ENCODE data around the gene SCN7A. TPM values are rescaled to one million over a fixed set of nuclear protein-coding genes. Genes with fewer than 3 reads are reported as not detected.

Gene SCN7A
- total RNA-seq, 2 experiments from 2014 or later, result not detected

- Histone ChIP-seq H3K4me1 (ENCODE audit: insufficient read depth, low read length, poor library complexity, severe bottlenecking) (no peaks in the 10 kb centered on the region), H3K9me2 (ENCODE audit: insufficient read depth, low read length) (no peaks in the 10 kb centered on the region), H3K36me3 (ENCODE audit: insufficient read depth, low read length) (no peaks in the 10 kb centered on the region), H3K79me2 (ENCODE audit: insufficient read depth, low read depth, low read length) (no peaks in the 10 kb centered on the region), H4K20me1 (ENCODE audit: insufficient read depth, low read length) (no peaks in the 10 kb centered on the region), H3K9me3 (ENCODE audit: low read length) (no peaks in the 10 kb centered on the region), H3K4me3 (ENCODE audit: low read depth, low read length, poor library complexity, severe bottlenecking) (no peak overlapping the region), H3K4me2 (ENCODE audit: low read length) (no peak overlapping the region), H2AFZ (ENCODE audit: low read length) (no peak overlapping the region), H3K27ac (ENCODE audit: low read depth, low read length, poor library complexity, severe bottlenecking) (no peak overlapping the region)
- TF ChIP-seq CTCF (conservative IDR thresholded peaks at IDR 0.05; ENCODE audit: low read length) (no peak), EZH2phosphoT487 (IDR thresholded peaks at IDR 0.05; ENCODE audit: borderline replicate concordance, low read depth, low read length) (no peak)
- DNase-seq (ENCODE audit: low spot score), result no peak
- ChIA-PET CTCF (ENCODE audit: unreplicated experiment) (no interaction called here), POLR2A (no interaction called here)
- BruUV-seq (replicated peaks), result no TSS peak
- intact Hi-C loops (cut with micrococcal nuclease; ENCODE audit: unreplicated experiment), result no loop called here
These were observed 118.8 kb downstream of the SCN7A start for GRCh38 chr2:166375195-166375735.

GRCh38 chr2:166373951-166374350, 120.1 kb downstream of the SCN7A start:
- no peak overlapping the region for H3K4me3 ChIP-seq (ENCODE audit: low read depth, low read length, poor library complexity, severe bottlenecking)
- DNase-seq (ENCODE audit: low spot score), result no peak
- no peaks in the 10 kb centered on the region for H3K9me3 ChIP-seq (ENCODE audit: low read length)
- H3K79me2 ChIP-seq (ENCODE audit: insufficient read depth, low read depth, low read length), result no peaks in the 10 kb centered on the region
- no peak overlapping the region for H3K4me2 ChIP-seq (ENCODE audit: low read length)
- POLR2A ChIA-PET, result interaction anchor here (0.7 kb wide), 1 partner anchor 310 kb away, joined by 3 read pairs; no protein-coding TSS in a partner anchor
- H3K9me2 ChIP-seq (ENCODE audit: insufficient read depth, low read length), result no peaks in the 10 kb centered on the region
- H3K27ac ChIP-seq (ENCODE audit: low read depth, low read length, poor library complexity, severe bottlenecking), result no peak overlapping the region
- H4K20me1 ChIP-seq (ENCODE audit: insufficient read depth, low read length), result no peaks in the 10 kb centered on the region
- H2AFZ ChIP-seq (ENCODE audit: low read length), result no peak overlapping the region
- TF ChIP-seq EZH2phosphoT487 (IDR thresholded peaks at IDR 0.05; ENCODE audit: borderline replicate concordance, low read depth, low read length), result no peak
- TF ChIP-seq CTCF (conservative IDR thresholded peaks at IDR 0.05; ENCODE audit: low read length), result no peak
- H3K36me3 ChIP-seq (ENCODE audit: insufficient read depth, low read length), result no peaks in the 10 kb centered on the region
- intact Hi-C loops (cut with micrococcal nuclease; ENCODE audit: unreplicated experiment), result no loop called here
- BruUV-seq (replicated peaks), result no TSS peak
- CTCF ChIA-PET (ENCODE audit: unreplicated experiment), result no interaction called here
- no peaks in the 10 kb centered on the region for H3K4me1 ChIP-seq (ENCODE audit: insufficient read depth, low read length, poor library complexity, severe bottlenecking)

GRCh38 chr2:166373539-166373938, 120.5 kb downstream of the SCN7A start:
- no peak overlapping the region for H2AFZ ChIP-seq (ENCODE audit: low read length)
- intact Hi-C loops (cut with micrococcal nuclease; ENCODE audit: unreplicated experiment), result no loop called here
- no peak overlapping the region for H3K4me3 ChIP-seq (ENCODE audit: low read depth, low read length, poor library complexity, severe bottlenecking)
- ChIA-PET CTCF (ENCODE audit: unreplicated experiment) (no interaction called here), POLR2A (no interaction called here)
- no peaks in the 10 kb centered on the region for H3K9me2 ChIP-seq (ENCODE audit: insufficient read depth, low read length)
- H3K9me3 ChIP-seq (ENCODE audit: low read length), result no peaks in the 10 kb centered on the region
- H3K36me3 ChIP-seq (ENCODE audit: insufficient read depth, low read length), result no peaks in the 10 kb centered on the region
- no peak for DNase-seq (ENCODE audit: low spot score)
- no TSS peak for BruUV-seq (replicated peaks)
- no peak overlapping the region for H3K4me2 ChIP-seq (ENCODE audit: low read length)
- no peak for TF ChIP-seq CTCF (conservative IDR thresholded peaks at IDR 0.05; ENCODE audit: low read length)
- no peak for TF ChIP-seq EZH2phosphoT487 (IDR thresholded peaks at IDR 0.05; ENCODE audit: borderline replicate concordance, low read depth, low read length)
- no peaks in the 10 kb centered on the region for H3K4me1 ChIP-seq (ENCODE audit: insufficient read depth, low read length, poor library complexity, severe bottlenecking)
- H4K20me1 ChIP-seq (ENCODE audit: insufficient read depth, low read length), result no peaks in the 10 kb centered on the region
- H3K79me2 ChIP-seq (ENCODE audit: insufficient read depth, low read depth, low read length), result no peaks in the 10 kb centered on the region
- no peak overlapping the region for H3K27ac ChIP-seq (ENCODE audit: low read depth, low read length, poor library complexity, severe bottlenecking)

Data from OCI-LY7 (cell line).